NK-92 treated with Interleukin-12 subunit alpha and Interleukin-12 subunit beta, amount 100 ng/mL, for 24 hours (cell line): ENCODE measurements around the gene PROSER1.
"Not testable (repeated sequence)": the region's sequence is repeated elsewhere in the genome, so short reads cannot be mapped to it uniquely, and the experiment has no call there.

Source experiments
- DNase-seq: peaks from one replicate; lab custom pipeline; 2025; lab: John Stamatoyannopoulos, UW

The PROSER1 gene

DNA sequence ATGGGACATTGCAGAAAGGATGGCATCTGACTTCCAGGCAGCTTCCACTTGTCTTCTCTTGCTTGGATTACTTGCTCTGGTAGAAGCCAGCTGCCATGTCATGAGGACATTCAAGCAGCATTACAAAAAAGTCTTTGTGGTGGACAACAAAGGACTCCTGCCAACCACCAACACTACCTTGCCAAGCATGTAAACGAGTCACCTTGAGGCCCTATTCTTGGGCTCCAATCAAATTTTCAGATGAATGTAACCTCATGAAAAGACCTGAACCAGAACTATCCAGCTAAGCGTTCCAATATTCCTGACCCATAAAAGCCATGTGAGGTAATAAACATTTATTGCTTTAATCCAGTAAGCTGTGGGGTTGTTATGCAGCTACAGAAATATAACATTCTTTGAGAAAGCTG is 12.5 kb downstream of the PROSER1 start:
- no peak for DNase-seq

DNA sequence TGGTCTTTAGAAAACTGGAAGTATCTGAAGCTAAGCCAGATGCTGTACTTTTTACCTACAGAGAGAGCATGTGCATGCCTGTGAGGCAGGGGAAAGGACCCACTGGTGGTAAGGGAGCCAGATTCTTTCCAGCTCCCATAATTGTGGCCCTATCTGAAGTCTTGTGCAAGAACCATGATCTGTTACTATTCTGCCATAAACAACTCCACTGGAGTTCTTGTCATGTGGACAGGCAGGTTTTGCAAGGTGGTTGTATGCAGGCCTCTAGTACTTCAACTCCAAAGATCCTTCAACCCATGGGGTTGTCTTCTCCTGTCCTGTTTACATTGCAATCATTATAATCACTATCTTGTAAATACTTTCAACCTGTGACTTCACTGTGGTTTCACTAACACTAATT is 14.1 kb downstream of the PROSER1 start:
- no peak for DNase-seq

DNA sequence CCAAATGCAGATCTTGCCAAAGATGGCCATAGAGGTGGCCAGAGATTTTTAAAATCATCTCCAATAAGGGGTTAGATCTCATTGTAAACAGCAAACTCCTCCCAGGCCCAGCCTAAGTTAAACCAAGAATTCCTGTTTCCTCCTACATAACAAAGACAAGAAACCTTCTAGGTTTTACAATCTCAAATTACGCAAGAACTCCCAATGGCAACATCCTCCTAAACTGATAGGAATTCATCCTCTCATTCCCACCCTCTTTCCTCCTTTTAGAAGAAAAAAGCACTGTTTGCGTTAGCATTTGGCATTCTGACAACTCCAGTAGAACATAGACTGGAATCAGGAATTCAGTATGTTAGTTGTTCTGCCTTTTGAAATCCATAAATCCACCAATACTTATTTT is 14.6 kb downstream of the PROSER1 start:
- no peak for DNase-seq

GRCh38 chr13:39020853-39021462 is 16.9 kb downstream of the PROSER1 start:
- no peak for DNase-seq

DNA sequence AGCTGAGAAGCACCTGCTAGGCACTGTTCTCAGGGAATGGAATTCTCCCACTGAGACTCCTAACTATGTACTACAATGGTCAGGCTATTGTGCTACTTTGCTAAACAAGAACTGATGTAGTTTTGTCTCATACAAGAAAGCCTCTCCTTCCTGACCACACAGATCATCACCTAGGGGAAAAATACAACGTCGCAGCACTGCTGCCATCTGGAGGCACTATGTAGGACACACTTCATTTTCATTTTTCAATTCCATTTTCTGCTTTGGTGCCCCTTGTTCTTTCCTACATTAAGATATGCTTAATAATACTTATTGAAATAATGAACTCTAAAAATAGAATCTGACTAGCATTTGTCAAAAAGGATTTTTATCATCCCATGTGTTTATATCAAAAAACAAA is 21.1 kb downstream of the PROSER1 start:
- DNase-seq, result no peak

DNA sequence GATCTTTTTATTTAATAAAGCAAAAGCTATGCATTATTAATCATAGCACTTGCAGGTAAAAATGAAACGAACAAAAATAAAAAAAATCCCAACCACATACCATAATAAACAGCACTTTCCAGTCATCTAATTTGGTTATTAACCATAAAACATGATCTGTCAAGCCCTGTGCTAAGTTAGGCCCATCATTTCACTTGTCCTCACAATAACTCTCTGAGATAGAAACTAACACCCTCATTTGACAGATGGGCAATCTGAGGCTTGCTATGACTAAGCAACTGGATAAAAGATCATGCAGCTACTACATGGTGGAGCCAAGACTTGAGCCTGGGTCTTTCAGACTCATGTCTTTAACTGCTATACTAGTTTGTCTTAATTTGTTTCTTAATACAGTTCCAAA is 21.8 kb downstream of the PROSER1 start:
- no peak for DNase-seq

DNA sequence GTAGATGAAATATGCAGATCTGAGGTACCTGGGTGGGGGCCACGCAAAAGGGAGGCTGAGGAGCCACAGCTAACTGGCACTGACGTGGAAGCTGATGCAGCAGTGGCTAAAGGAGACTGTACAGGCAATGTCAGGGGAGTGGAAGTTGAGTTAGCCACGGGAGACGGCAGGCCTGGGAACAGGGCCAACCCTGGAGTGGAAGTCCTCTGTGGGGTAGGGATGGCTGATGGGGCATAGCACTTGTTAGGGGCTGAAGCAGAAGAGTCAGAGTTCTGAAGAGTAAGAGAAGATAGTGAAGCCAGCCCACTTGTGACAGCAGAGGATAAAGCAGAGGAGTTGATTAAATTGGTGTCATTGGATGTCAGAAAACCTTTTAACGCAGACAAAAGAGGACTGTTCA is 24.4 kb downstream of the PROSER1 start:
- DNase-seq, result no peak

DNA sequence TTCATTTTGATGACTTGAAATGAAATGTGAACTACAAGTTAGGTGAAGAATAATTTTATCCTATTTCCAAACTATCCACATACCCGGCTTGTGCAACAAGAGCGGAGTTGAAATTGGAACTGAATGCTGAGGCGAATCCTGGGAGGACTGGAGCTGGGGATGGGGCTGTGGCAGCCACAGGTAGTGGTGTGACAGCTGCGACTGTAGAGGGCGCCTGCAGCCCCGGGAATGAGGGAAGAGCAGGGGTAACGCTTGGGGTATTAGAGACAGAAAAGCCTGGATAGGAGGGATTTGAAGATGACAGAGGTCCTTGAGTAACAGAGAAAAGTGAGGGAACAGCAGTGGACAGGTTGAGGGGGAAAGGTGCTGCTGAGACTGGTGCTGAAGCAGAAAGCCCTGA is 25.3 kb downstream of the PROSER1 start:
- DNase-seq, result no peak

DNA sequence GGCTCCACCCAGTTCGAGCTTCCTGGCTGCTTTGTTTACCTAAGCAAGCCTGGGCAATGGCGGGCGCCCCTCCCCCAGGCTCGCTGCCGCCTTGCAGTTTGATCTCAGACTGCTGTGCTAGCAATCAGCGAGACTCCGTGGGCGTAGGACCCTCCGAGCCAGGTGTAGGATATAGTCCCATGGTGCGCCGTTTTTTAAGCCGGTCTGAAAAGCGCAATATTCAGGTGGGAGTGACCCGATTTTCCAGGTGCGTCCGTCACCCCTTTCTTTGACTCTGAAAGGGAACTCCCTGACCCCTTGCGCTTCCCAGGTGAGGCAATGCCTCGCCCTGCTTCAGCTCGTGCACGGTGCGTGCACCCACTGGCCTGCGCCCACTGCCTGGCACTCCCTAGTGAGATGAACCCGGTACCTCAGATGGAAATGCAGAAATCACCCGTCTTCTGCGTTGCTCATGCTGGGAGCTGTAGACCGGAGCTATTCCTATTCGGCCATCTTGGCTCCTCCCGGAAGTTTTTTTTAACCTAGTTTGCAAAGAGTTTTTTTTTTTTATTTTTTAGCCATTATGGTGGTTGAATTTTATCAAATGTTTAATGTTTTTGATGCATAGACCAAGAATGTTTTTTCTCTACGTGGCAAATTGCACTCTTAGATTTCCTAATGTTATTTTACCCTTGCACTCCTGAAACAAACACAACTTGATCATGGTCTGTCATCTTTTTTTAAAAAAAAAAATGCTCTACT is 31.3 kb downstream of the PROSER1 start:
- DNase-seq, result not testable (repeated sequence)

DNA sequence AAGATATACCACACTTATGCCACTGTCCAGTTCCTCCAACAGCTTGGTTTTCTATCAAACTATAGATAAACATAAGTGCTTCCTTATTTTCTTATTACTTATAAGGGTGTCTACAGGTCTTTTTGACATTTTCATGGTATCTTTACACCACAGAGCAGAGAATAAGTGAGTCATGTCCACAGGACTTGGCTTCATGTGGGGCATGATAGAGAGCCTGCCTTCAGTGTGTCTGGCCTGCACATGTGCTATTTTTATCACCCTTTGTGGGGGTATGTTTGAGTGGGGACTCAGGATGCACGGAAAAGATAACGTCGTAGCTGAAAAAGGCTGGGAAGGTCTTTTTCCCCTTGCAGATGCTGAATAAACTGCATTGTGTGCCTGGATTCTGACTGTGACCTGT is 39.1 kb downstream of the PROSER1 start:
- no peak for DNase-seq

DNA sequence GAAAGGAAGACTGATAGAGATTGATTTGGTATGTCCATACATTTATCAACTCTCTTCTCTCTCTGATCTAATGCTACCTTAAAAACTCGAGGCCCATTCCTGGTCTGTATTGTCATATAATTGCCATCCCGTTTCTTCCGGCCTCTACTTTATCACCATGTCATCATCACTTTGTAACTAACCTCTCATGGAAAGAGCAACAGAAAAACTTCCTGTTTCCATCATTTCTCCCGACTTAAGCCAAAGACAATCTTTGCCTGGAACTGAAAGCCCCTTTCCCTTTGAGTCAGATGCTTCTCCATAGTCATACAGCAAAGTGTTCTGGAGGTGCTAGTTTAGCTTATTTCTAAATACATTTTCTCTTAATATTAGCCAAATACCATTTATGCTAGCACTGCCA is 44.5 kb downstream of the PROSER1 start:
- no peak for DNase-seq

GRCh38 chr13:38990693-38991092 is 47.2 kb downstream of the PROSER1 start, which contains the start of gene STOML3:
Gene STOML3 (minus strand): TSS chr13:38990831. CDS start chr13:38990721, 110 bp downstream.
- no peak for DNase-seq

DNA sequence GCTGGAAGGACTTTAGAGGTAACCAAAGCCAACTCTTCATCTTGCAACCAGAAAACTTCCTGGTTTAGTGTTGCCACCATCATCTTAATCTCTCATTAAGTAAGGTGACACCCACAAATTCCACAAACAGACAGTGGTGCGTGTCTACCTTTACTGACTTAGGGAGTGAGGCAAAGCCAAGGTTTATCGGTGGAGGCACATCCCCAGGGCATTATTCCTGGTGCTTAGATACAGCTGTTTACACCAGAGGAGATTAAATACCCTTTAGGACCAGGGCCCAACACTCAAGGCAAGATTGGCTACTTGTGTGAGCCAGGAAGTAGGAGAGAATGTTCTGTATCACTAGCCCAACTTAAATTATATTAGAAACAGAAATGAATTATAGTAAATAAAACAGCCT is 56.8 kb downstream of the PROSER1 start:
- no peak for DNase-seq

DNA sequence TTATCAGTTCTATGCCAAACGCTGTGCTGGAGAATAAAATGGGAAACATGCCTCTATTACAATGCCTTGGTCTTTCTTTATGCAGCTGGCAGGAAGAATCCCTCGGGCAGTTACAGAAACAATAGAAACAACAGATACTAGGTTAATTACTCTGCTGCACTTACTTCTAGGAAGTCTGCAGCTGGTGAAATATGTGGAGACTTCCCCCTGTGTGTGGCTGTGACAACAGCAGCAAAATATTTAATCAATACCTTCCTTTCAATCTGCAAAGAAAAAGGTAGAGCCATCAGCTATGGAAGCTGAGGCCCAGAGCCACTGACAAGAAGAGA is 57.2 kb downstream of the PROSER1 start:
- no peak for DNase-seq

- no peak for DNase-seq
Observed at GRCh38 chr13:38979891-38980749, 57.8 kb downstream of the PROSER1 start.

DNA sequence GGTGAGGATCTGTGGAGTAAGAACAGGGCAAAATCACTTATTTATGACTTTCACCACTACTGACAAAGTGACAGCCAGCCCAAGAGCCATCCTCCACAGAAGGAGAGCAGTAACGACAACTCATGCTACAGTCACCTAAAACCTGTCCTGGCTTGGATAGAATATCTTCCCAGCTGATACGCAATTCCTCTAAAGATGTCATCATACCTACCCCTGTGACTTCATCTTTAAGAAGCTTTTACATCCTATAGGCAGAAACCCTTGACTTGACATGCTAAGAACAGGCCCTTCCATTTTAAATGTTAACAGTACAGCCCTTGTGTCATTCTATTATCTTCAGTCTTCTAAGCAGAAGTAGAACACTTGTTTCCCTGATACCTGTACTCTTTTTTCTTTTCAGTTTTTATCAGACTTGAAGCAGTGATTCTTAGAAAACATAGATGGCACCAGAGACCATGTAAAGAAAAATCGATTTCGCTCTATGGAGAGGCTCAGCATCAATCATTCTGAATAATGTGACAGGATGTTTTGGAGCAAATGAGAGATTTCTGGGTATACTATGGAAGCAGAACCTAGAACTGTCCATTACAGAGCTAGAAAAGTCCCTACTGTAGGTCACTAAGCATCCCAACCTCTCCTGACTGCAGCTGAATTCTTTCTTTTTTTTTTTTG is 67.4 kb downstream of the PROSER1 start:
- no peak for DNase-seq

GRCh38 chr13:38969187-38969586 is 68.7 kb downstream of the PROSER1 start:
- no peak for DNase-seq

DNA sequence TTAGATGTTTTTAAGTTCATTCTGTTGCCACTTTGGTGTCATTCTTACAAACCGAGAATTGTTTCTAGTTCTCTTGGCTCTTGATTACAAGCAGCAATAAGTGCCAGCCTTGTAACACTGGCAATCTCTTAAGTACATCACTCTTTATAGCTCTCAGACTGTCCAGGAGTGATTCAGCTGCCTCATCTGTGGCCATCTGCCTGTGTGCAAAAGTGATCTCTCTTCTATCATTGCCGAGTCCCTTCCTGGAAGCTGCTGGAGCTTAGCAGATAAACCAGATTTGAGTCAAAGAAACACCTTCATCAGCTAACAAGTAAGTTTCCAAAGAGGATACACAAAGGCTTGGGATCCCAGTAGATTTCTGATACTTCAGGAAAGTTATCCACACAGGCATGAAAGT is 70.4 kb downstream of the PROSER1 start:
- no peak for DNase-seq

DNA sequence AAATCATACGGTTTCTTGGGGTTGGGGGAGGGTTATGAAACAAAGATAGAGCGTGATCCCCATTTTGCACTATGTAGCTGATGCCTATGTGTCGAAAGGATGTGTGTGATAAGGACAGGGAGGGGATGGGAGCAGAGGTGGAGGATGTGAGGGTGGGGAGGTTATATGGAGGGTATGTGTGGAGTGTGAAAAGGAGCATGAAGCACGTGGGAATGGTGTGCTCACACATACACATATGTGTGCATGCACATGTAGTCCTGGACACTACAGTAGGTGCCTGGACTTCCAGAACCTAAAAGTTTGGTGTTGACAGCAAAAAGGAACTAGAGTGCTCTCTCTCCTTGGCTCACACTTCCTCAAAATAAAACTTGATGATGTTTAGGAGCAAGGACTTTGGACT is 72.6 kb downstream of the PROSER1 start:
- no peak for DNase-seq

DNA sequence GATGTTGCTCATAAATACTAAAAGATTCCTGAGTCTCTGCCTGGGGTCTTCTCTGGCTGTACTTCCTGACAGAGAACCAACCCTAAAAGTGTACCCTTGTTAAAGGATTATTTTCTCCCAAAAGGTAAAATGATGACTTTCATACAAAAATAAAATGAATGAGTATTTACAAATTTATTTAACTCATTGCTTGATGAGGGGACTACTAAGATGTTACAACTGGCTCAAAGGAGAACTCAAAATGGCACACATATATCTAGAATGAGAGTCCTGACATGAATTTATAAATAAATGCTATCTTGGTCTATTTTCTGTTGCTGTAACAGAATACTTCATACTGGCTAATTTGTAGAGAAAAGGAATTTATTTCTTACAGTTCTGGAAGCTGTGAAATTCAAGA is 77.7 kb downstream of the PROSER1 start:
- DNase-seq, result no peak
